GM13977 (cell line): Measurements from ENCODE around the gene NTRK3.

Experiments used
- DNase-seq: peaks from one replicate; pipeline ENCODE4 v3.0.0; 2012; ENCODE audit warnings: low spot score
- in situ Hi-C: fragments of 300-500 bp; cut with MboI; formaldehyde crosslinking; loops from one replicate; pipeline ENCODE4 v1.12.0; 2022; ENCODE audit warnings: low sequenced_read_pairs, low pct_unique_long_range_greater_than_20kb, mixed read lengths, inconsistent platforms; ENCODE audit not compliant: unreplicated experiment
- TF ChIP-seq, protein P1 (sequence below): IDR thresholded peaks from 2 replicates; pipeline ENCODE4 v1.5.1; 2012; ENCODE audit warnings: mild to moderate bottlenecking, control low read depth; ENCODE audit not compliant: insufficient read depth; ENCODE audit errors: extremely low read depth, missing control alignments

The NTRK3 gene

GRCh38 chr15:88264622-88265021 lies 8.1 kb upstream of the NTRK3 start:
- DNase-seq: no peak
- in situ Hi-C loops: no loop called here
- TF ChIP-seq, protein P1, sequence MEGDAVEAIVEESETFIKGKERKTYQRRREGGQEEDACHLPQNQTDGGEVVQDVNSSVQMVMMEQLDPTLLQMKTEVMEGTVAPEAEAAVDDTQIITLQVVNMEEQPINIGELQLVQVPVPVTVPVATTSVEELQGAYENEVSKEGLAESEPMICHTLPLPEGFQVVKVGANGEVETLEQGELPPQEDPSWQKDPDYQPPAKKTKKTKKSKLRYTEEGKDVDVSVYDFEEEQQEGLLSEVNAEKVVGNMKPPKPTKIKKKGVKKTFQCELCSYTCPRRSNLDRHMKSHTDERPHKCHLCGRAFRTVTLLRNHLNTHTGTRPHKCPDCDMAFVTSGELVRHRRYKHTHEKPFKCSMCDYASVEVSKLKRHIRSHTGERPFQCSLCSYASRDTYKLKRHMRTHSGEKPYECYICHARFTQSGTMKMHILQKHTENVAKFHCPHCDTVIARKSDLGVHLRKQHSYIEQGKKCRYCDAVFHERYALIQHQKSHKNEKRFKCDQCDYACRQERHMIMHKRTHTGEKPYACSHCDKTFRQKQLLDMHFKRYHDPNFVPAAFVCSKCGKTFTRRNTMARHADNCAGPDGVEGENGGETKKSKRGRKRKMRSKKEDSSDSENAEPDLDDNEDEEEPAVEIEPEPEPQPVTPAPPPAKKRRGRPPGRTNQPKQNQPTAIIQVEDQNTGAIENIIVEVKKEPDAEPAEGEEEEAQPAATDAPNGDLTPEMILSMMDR: no peak

DNA sequence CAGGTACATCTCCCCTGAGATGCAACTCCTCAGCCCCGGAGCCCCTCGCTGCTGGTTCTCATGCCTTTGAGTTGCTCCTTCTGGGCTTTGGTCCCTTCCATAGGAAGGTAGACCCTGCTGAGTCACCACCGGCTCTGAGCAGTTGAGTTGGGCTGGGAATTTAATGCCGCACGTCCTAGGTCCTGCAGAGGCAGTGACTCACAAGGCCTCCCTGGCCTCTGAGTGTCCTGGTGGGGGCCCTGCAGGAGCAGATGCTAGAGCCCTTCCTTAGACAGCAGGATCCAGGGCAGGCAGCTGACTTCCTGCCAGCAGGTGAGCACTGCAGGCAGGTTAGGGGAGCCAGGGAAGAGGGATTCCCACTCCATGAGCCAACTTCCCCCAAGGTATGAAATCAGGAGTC lies 5.5 kb upstream of the NTRK3 start:
- in situ Hi-C loops: no loop called here
- no peak for DNase-seq
- TF ChIP-seq, protein P1: no peak

- TF ChIP-seq, protein P1: no peak
- no peak for DNase-seq
- in situ Hi-C loops: no loop called here
Observed at GRCh38 chr15:88258093-88258641, 1.6 kb upstream of the NTRK3 start.

GRCh38 chr15:88257311-88258092 lies 963 bp upstream of the NTRK3 start:
- in situ Hi-C loops: no loop called here
- TF ChIP-seq, protein P1: no peak
- DNase-seq: peak; percentile 44

DNA sequence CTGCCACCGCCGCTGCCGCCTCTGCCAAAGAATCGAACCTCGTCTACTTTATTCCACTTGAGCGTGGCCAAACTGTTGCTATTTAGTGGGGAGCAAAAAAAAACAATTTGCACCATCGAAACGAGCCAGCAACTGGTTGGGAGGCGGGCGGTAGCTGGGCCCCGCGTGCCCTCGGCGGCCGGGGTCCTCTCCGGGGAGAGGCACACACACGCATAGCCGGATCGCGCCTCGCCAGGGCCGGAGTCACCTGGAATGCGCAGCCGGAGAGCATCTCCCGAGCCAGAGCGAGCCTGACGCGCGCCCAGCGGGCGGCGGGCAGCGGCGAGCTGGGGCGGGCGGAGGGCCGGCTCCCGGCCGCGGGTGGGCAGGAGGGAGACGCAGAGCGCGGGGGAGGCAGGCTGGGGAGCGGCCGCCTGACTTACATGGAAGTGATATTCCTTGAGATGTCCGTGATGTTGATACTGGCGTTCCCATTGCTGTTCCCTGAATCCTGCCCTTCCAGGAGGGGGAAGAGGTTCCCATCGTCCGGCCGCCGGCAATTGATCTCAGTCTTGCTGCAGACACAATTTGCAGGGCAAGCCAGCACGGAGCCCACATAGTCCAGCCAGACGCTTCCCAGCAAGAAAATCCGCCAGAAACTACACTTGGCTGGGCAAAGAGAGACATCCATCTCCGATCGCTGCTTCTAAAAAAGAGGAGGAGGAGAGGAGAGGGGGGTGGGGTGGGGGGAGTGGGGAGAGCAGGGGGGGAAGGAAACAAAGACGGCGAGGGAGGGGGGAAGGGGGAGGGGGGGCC lies 858 bp downstream of the NTRK3 start:
- peak; percentile 38 for DNase-seq
- in situ Hi-C loops: no loop called here
- TF ChIP-seq, protein P1: no peak

GRCh38 chr15:88255087-88255483 lies 1.5 kb downstream of the NTRK3 start:
- in situ Hi-C loops: no loop called here
- TF ChIP-seq, protein P1: no peak
- no peak for DNase-seq
